Stimulated activated effector memory CD8-positive, alpha-beta T cell treated with anti-CD3 and anti-CD28 coated beads, Interleukin-12 subunit alpha, Interleukin-12 subunit beta, amount 100 ng/mL, for 72 hours (primary cell): ENCODE results near the gene GALNT2.

ENCODE experiments used
- ATAC-seq: fragments of 150-1000 bp; cut with Tn5 transposase; 2 replicates; pipeline ENCODE4 v1.10.0; 2021
- DNase-seq, 2 donors: peaks; one replicate each; pipeline ENCODE4 v3.0.0; 2021 to 2022; ENCODE audit warnings: low spot score in 2 of 2
- H3K27ac Mint-ChIP-seq: one replicate; pipeline ENCODE4 v1.8.0; 2022; ENCODE audit warnings: mild to moderate bottlenecking, mixed read lengths
- H3K36me3 Mint-ChIP-seq: one replicate; pipeline ENCODE4 v1.8.0; 2022; ENCODE audit warnings: mild to moderate bottlenecking, mixed read lengths
- H3K4me1 Mint-ChIP-seq: one replicate; pipeline ENCODE4 v1.8.0; 2022; ENCODE audit warnings: mixed read lengths
- H3K4me3 Mint-ChIP-seq: one replicate; pipeline ENCODE4 v1.8.0; 2022; ENCODE audit warnings: mild to moderate bottlenecking, mixed read lengths
- H3K9me3 Mint-ChIP-seq: one replicate; pipeline ENCODE4 v1.8.0; 2022; ENCODE audit warnings: mixed read lengths

Gene GALNT2

DNA sequence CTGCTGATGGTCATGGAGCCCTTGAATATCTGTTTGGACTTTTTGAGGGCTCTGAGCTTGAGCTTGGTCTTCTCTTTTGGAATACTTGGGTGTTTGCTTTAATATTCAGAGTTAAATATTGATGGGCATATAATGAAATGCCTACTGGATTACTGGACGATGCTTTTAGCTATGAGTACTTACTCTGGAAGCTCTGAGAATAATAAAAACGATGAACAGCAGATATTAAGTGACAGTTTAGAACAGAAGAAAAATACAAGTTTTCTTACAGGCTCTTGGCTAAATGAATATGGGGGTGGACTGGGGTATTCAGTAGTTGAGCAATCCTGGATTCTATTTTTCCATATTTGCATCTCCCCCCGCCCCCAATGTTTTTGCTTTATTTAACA, 20.7 kb downstream of the GALNT2 start:
- Mint-ChIP-seq H3K36me3 (peaks cover 20% of the 10 kb centered on the region), H3K4me1 (peaks cover 51% of the 10 kb centered on the region), H3K9me3 (peaks cover 3% of the 10 kb centered on the region), H3K4me3 (no peak overlapping the region), H3K27ac (no peak overlapping the region)
- no peak for ATAC-seq
- DNase-seq: no peak

GRCh38 chr1:230090194-230090711, 23.2 kb downstream of the GALNT2 start:
- Mint-ChIP-seq H3K9me3 (no peaks in the 10 kb centered on the region), H3K36me3 (peaks cover 10% of the 10 kb centered on the region), H3K4me1 (peaks cover 28% of the 10 kb centered on the region), H3K4me3 (no peak overlapping the region), H3K27ac (peak overlapping the region; percentile 43)
- DNase-seq: no peak
- no peak for ATAC-seq

DNA sequence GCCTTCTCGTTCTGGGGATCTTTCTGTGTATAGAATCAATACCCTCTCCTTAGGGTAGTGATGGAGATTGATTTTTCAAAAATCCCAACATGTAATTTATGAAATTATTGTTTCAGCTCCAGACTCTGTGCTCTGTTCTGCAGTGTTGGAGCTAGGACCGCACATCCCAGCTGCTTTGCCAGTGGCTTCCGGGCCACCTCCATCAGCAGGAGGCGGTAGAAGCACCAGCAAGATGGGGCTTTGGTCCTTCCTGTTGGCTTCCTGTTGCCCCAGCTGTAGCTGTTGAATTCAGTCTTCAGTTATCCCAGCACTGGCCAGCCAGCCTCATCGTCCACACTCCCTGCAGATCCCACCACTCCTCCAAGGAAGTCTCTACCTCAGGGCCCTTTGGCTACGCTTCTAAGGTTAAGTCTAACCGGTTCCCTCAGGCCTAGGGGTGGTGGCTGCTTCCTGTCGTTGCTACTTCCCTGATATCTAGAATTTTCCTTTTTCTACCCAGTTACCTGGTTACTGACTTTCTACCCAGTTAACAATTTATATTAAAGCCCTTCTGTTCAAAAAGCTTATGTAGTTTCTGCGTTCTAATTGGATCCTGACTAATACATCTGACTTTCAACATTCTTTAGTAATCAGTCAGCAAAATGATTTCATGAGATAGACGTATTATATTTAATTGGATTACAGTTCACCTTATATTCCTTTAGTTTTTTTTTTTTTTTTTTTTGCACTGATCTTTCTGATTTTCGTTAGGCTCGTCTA, 24.6 kb downstream of the GALNT2 start:
- no peak overlapping the region for H3K27ac Mint-ChIP-seq
- peaks cover 10% of the 10 kb centered on the region for H3K36me3 Mint-ChIP-seq
- H3K4me1 Mint-ChIP-seq: peaks cover 17% of the 10 kb centered on the region
- H3K9me3 Mint-ChIP-seq: no peaks in the 10 kb centered on the region
- DNase-seq (no peak), ATAC-seq (no peak)
- no peak overlapping the region for H3K4me3 Mint-ChIP-seq

GRCh38 chr1:230094746-230095145, 27.7 kb downstream of the GALNT2 start:
- Mint-ChIP-seq H3K4me1 (peaks cover 11% of the 10 kb centered on the region), H3K36me3 (peaks cover 4% of the 10 kb centered on the region)

DNA sequence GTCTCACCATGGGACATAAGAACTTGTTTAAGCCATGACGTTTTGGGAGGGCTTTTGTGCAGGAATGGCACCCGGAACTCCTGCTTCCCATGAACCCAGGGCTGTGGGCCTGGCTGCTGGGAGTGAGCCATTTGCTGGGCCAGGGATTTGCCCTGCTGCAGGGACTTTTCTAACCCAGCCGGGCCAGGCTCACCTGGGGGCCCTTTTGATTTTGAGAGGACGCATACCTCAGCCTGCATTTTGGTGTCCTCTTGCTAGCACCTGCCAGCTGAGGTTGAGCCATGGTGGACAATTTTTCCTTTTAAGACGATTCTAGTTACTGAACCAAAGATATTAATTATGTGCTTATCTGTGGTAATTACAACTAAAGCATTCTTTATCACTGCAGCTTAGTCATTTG, 28.9 kb downstream of the GALNT2 start:
- Mint-ChIP-seq H3K27ac (no peak overlapping the region), H3K36me3 (no peaks in the 10 kb centered on the region), H3K4me3 (no peak overlapping the region), H3K4me1 (peaks cover 6% of the 10 kb centered on the region), H3K9me3 (no peaks in the 10 kb centered on the region)
- ATAC-seq (no peak), DNase-seq (no peak)

More at GRCh38 chr1:230094746-230095145, 27.7 kb downstream of the GALNT2 start:
- DNase-seq: no peak
- Mint-ChIP-seq H3K9me3 (no peaks in the 10 kb centered on the region), H3K4me3 (no peak overlapping the region), H3K27ac (no peak overlapping the region)
- ATAC-seq: no peak

GRCh38 chr1:230097370-230097769, 30.3 kb downstream of the GALNT2 start:
- no peaks in the 10 kb centered on the region for H3K9me3 Mint-ChIP-seq
- H3K36me3 Mint-ChIP-seq: no peaks in the 10 kb centered on the region
- no peak for DNase-seq
- no peak overlapping the region for H3K4me3 Mint-ChIP-seq
- no peak overlapping the region for H3K27ac Mint-ChIP-seq
- no peak for ATAC-seq
- H3K4me1 Mint-ChIP-seq: peaks cover 9% of the 10 kb centered on the region

DNA sequence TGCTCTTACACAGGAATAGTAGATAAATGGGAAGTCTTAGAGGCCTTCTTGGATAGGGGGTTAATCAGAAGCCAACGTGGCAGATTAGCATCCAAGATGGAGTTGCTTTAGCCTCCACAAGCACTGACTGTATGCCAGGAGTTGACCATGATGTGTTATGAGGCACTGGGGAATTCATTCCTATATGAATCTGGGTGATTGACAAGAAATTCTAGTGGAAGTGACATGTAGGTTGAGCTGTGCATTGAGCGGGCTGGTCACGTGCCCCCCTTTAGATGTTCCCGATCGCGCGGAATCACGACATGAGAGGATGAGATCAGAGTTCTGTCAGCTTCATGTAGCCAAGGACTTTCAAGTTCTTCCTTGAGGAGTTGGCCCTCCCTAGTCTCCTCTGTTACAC, 31.7 kb downstream of the GALNT2 start:
- DNase-seq (no peak), ATAC-seq (no peak)
- Mint-ChIP-seq H3K4me3 (no peak overlapping the region), H3K9me3 (no peaks in the 10 kb centered on the region), H3K27ac (no peak overlapping the region), H3K4me1 (peaks cover 23% of the 10 kb centered on the region), H3K36me3 (no peaks in the 10 kb centered on the region)

DNA sequence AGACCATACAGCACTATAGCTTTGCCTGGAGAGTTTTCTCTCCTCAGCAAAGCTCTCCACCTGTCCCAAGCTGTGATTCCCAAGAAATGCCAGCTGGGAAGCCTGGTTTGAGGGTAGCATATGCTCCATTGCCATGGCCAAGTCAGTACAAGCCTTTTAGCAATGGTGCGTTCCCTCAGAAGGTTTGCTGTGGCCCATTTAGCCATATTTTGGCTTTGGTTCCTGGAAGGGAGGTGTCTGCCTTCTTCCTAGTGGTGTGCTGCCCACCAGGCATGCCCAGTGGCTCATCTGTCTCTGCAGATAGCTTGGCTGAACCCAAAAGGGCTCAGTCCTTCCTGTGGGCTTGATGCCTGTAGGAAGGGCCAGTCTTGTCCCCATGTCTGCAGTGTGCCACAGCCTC, 32.4 kb downstream of the GALNT2 start:
- ATAC-seq: no peak
- Mint-ChIP-seq H3K9me3 (no peaks in the 10 kb centered on the region), H3K4me3 (no peak overlapping the region), H3K27ac (no peak overlapping the region), H3K4me1 (peaks cover 30% of the 10 kb centered on the region), H3K36me3 (peaks cover under 1% of the 10 kb centered on the region)
- no peak for DNase-seq

GRCh38 chr1:230100932-230101331, 33.9 kb downstream of the GALNT2 start:
- peaks cover 6% of the 10 kb centered on the region for H3K36me3 Mint-ChIP-seq

GRCh38 chr1:230101556-230101955, 34.5 kb downstream of the GALNT2 start:
- no peak for ATAC-seq
- H3K27ac Mint-ChIP-seq: no peak overlapping the region

More at GRCh38 chr1:230100932-230101331, 33.9 kb downstream of the GALNT2 start:
- Mint-ChIP-seq H3K4me3 (no peak overlapping the region), H3K4me1 (peaks cover 45% of the 10 kb centered on the region), H3K27ac (no peak overlapping the region), H3K9me3 (no peaks in the 10 kb centered on the region)
- DNase-seq (no peak), ATAC-seq (no peak)

GRCh38 chr1:230102046-230102445, 35.0 kb downstream of the GALNT2 start:
- no peak for ATAC-seq

More at GRCh38 chr1:230101556-230101955, 34.5 kb downstream of the GALNT2 start:
- Mint-ChIP-seq H3K4me1 (peaks cover 51% of the 10 kb centered on the region), H3K9me3 (no peaks in the 10 kb centered on the region), H3K36me3 (peaks cover 6% of the 10 kb centered on the region), H3K4me3 (no peak overlapping the region)
- no peak for DNase-seq

DNA sequence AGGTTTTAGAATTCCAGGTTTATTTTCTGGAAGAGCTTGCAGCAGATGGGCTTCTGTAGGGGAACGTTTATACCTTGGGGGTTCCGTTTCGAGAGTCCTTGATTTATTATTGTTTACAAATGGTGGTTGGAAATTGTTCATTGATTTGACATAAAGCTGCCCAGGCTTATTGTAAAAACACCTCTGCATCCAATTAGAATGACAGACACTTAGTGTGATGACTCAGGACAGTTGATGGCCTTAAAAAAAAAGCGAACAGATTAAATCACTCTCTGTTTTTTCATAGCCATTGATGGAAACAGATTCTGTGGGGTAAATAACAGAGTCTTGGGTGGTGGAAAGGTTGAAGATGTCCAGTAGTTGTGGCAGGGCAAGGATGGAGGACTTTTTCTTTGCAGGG, 35.4 kb downstream of the GALNT2 start:
- no peaks in the 10 kb centered on the region for H3K9me3 Mint-ChIP-seq
- ATAC-seq (no peak), DNase-seq (no peak)
- H3K4me3 Mint-ChIP-seq: peak overlapping the region; percentile 16
- H3K27ac Mint-ChIP-seq: no peak overlapping the region
- peaks cover 60% of the 10 kb centered on the region for H3K4me1 Mint-ChIP-seq
- H3K36me3 Mint-ChIP-seq: peaks cover 11% of the 10 kb centered on the region

More at GRCh38 chr1:230102046-230102445, 35.0 kb downstream of the GALNT2 start:
- H3K9me3 Mint-ChIP-seq: no peaks in the 10 kb centered on the region
- no peak overlapping the region for H3K27ac Mint-ChIP-seq
- DNase-seq: no peak
- H3K4me1 Mint-ChIP-seq: peaks cover 56% of the 10 kb centered on the region
- H3K4me3 Mint-ChIP-seq: no peak overlapping the region
- H3K36me3 Mint-ChIP-seq: peaks cover 7% of the 10 kb centered on the region

- Mint-ChIP-seq H3K36me3 (peaks cover 11% of the 10 kb centered on the region), H3K9me3 (no peaks in the 10 kb centered on the region), H3K27ac (peak overlapping the region; percentile 18), H3K4me3 (peak overlapping the region; percentile 62), H3K4me1 (peaks cover 71% of the 10 kb centered on the region)
- DNase-seq (no peak), ATAC-seq (no peak)
These were observed 36.5 kb downstream of the GALNT2 start for GRCh38 chr1:230103306-230104173.

GRCh38 chr1:230104395-230105244, 37.6 kb downstream of the GALNT2 start:
- Mint-ChIP-seq H3K4me1 (peaks cover 76% of the 10 kb centered on the region), H3K36me3 (peaks cover 11% of the 10 kb centered on the region), H3K4me3 (peak overlapping the region; percentile 62), H3K27ac (peak overlapping the region; percentile 73), H3K9me3 (no peaks in the 10 kb centered on the region)
- DNase-seq (peak; percentile 62 to 86), ATAC-seq (peak; percentile 94)
